B cell (primary cell): ENCODE measurements around the gene HDAC11. TPM values are rescaled to one million over a fixed set of nuclear protein-coding genes. Genes with fewer than 3 reads are reported as not detected.

Experiments
- ATAC-seq: fragments of 200-7000 bp; cut with Tn5 transposase; one replicate; pipeline ENCODE4 v1.10.0; 2021; ENCODE audit warnings: low read depth, mild to moderate bottlenecking, moderate number of reproducible peaks, moderate library complexity
- CTCF ChIA-PET: fragments of 350-600 bp; sonication (Branson Sonifier 250); formaldehyde crosslinking; loops from one replicate; lab custom pipeline; 2021; ENCODE audit warnings: antibody characterized with exemption, inconsistent platforms; lab: Charles Lee
- POLR2A ChIA-PET: fragments of 350-600 bp; sonication (Branson Sonifier 250); formaldehyde crosslinking; loops from one replicate; lab custom pipeline; 2021; ENCODE audit warnings: antibody characterized with exemption; lab: Charles Lee
- DNase-seq: peaks from one replicate; pipeline ENCODE4 v3.0.0; 2013
- H2AFZ ChIP-seq: 2 replicates; pipeline ENCODE4 v1.6.1; 2012; ENCODE audit warnings: mild to moderate bottlenecking, low read depth, low read length; ENCODE audit not compliant: insufficient read depth, poor library complexity, severe bottlenecking
- H3K27ac ChIP-seq, 2 donors: 1 replicate in 1 of 2; 2 replicates in 1 of 2; pipeline ENCODE4 v1.5.1; 2012 to 2013; ENCODE audit warnings: low read length in 2 of 2, mild to moderate bottlenecking in 2 of 2, moderate library complexity in 1 of 2
- H3K27me3 ChIP-seq, 4 experiments: fragments of 200-600 bp in 1 of 4; sonication (generic) in 1 of 4; replicated peaks in 1 of 4; 1 replicate in 2 of 4; 2 replicates in 2 of 4; pipeline versions ENCODE4 v1.6.1 to v1.7.0; 2013 to 2016; ENCODE audit warnings: low read length in 3 of 4, mild to moderate bottlenecking in 2 of 4, mixed read lengths in 1 of 4, moderate library complexity in 1 of 4; ENCODE audit not compliant: insufficient read depth in 4 of 4, control insufficient read depth in 3 of 4; ENCODE audit errors: control extremely low read depth in 1 of 4
- H3K36me3 ChIP-seq, 2 experiments: replicated peaks in 1 of 2; 1 replicate in 1 of 2; 2 replicates in 1 of 2; pipeline versions ENCODE4 v1.6.1 to v1.7.1; 2013; ENCODE audit warnings: low read length in 1 of 2; ENCODE audit not compliant: insufficient read depth in 2 of 2, control insufficient read depth in 1 of 2; ENCODE audit errors: control extremely low read depth in 1 of 2, extremely low read depth in 1 of 2
- H3K4me1 ChIP-seq, 2 donors: fragments of 200-600 bp in 1 of 2; sonication (generic) in 1 of 2; 1 replicate in 1 of 2; 2 replicates in 1 of 2; pipeline versions ENCODE4 v1.5.1 to v1.6.1; 2013 to 2017; ENCODE audit warnings: low read length in 2 of 2; ENCODE audit not compliant: control insufficient read depth in 2 of 2, insufficient read depth in 2 of 2
- H3K4me2 ChIP-seq: replicated peaks from 2 replicates; pipeline ENCODE3; 2012; ENCODE audit warnings: mild to moderate bottlenecking, low read depth, low read length; ENCODE audit not compliant: poor library complexity, severe bottlenecking
- H3K4me3 ChIP-seq, 5 experiments: fragments of 200-600 bp in 1 of 5; sonication (generic) in 1 of 5; 1 replicate in 3 of 5; 2 replicates in 2 of 5; pipeline versions ENCODE4 v1.5.1 to v1.7.0; 2011 to 2016; ENCODE audit warnings: low read length in 4 of 5, mild to moderate bottlenecking in 4 of 5, low read depth in 2 of 5, control low read depth in 1 of 5, moderate library complexity in 1 of 5; ENCODE audit not compliant: insufficient read depth in 1 of 5; ENCODE audit errors: control extremely low read depth in 1 of 5, extremely low read depth in 1 of 5
- H3K79me2 ChIP-seq: fragments of 200-600 bp; sonication (generic); one replicate; pipeline ENCODE4 v1.6.0; 2016; ENCODE audit warnings: low read length; ENCODE audit not compliant: control insufficient read depth, insufficient read depth
- H3K9ac ChIP-seq: fragments of 200-600 bp; sonication (generic); 2 replicates; pipeline ENCODE4 v1.6.1; 2017; ENCODE audit warnings: mild to moderate bottlenecking, low read length, moderate library complexity
- H3K9me3 ChIP-seq, 3 donors: one replicate each; pipeline versions ENCODE4 v1.6.1 to v1.7.1; 2013; ENCODE audit warnings: low read length in 2 of 3; ENCODE audit not compliant: control insufficient read depth in 2 of 3, insufficient read depth in 1 of 3; ENCODE audit errors: control extremely low read depth in 1 of 3
- H4K20me1 ChIP-seq: 2 replicates; pipeline ENCODE4 v1.6.0; 2012; ENCODE audit warnings: mild to moderate bottlenecking, low read length; ENCODE audit not compliant: insufficient read depth, control insufficient read depth, poor library complexity, severe bottlenecking
- H3K27ac Mint-ChIP-seq: one replicate; pipeline ENCODE4 v1.8.0; 2021; ENCODE audit warnings: mixed read lengths
- H3K27me3 Mint-ChIP-seq: one replicate; pipeline ENCODE4 v1.8.0; 2021; ENCODE audit warnings: mixed read lengths
- H3K4me1 Mint-ChIP-seq: one replicate; pipeline ENCODE4 v1.8.0; 2021; ENCODE audit warnings: mixed read lengths
- H3K4me3 Mint-ChIP-seq: one replicate; pipeline ENCODE4 v1.8.0; 2021; ENCODE audit warnings: mixed read lengths
- H3K9me3 Mint-ChIP-seq: one replicate; pipeline ENCODE4 v1.8.0; 2022; ENCODE audit warnings: mixed read lengths; ENCODE audit not compliant: insufficient read depth
- EZH2 ChIP-seq: IDR thresholded peaks from 2 replicates; pipeline ENCODE4 v1.6.1; 2012; ENCODE audit warnings: borderline replicate concordance, low read depth, mild to moderate bottlenecking, moderate library complexity, low read length; ENCODE audit not compliant: insufficient read depth, poor library complexity, severe bottlenecking
- WGBS: methylation state at CpG from one replicate; pipeline ENCODE4 v1.1.5; 2013; ENCODE audit warnings: missing lambda C conversion rate; ENCODE audit not compliant: insufficient coverage; 5-methylcytosine and 5-hydroxymethylcytosine counted together
- intact Hi-C: fragments of 100-400 bp; cut with micrococcal nuclease; formaldehyde crosslinking; loops from one replicate; pipeline ENCODE4 v1.10.0; 2022
- polyA plus RNA-seq: library from polyadenylated mRNA; depleted of rRNA; stranded (reverse); fragments of >200 nt; gene quantifications from 2 replicates; pipeline ENCODE4 v1.2.3, GENCODE V29; 2012
- total RNA-seq, 2 donors: library from RNA; stranded (reverse); fragments of 120-200 nt in 1 of 2; gene quantifications; 1 replicate in 1 of 2; 2 replicates in 1 of 2; pipeline versions ENCODE4 v1.2.3 to v1.2.4, GENCODE V29; 2013 to 2022
- TF ChIP-seq, protein P1 (sequence below): fragments of 200-600 bp; IDR thresholded peaks from one replicate; pipeline ENCODE4 v1.8.0; 2022; ENCODE audit warnings: antibody characterized with exemption, mild to moderate bottlenecking

Gene HDAC11
- total and polyA plus RNA-seq, 2 donors (not counting 1 experiment from before 2014, with no cell fraction given), result 0.76 to 5.5 TPM

DNA sequence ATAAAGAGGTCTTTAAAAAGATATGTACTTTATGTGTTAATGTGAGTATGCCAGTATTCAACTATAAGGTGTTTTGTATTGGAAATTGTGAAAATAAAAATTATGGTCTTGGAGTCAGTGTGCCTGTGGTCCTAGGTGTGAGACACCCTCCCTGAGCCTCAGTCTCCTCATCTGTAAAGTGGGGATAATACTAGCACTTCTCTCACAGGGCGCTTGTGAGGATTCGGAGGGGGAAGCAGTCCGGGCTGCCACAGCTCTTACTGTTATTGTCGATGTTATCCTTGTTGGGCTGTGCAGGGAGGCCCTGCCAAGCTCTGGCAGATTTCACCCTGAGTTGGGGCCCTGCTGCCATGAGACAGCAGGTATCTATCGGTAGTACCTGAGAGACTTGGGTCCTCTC is 42.1 kb downstream of the HDAC11 start:
- Mint-ChIP-seq H3K4me3 (no peak overlapping the region), H3K9me3 (peaks cover 2% of the 10 kb centered on the region), H3K27me3 (peaks cover 3% of the 10 kb centered on the region), H3K27ac (no peak overlapping the region), H3K4me1 (no peaks in the 10 kb centered on the region)
- 99% methylated on average over 5 of the region's 5 CpGs for WGBS
- Histone ChIP-seq H3K4me3 (no peak overlapping the region), H3K4me1 (no peaks in the 10 kb centered on the region), H3K27ac (no peak overlapping the region), H3K9me3 (peaks cover 0 to 16% (median 0%) of the 10 kb centered on the region in 3 donors), H2AFZ (no peak overlapping the region), H4K20me1 (no peaks in the 10 kb centered on the region), H3K36me3 (no peaks in the 10 kb centered on the region), H3K27me3 (no peaks in the 10 kb centered on the region), H3K9ac (no peak overlapping the region), H3K4me2 (no peak overlapping the region), H3K79me2 (no peaks in the 10 kb centered on the region)
- POLR2A ChIA-PET, result no interaction called here
- CTCF ChIA-PET, result no interaction called here
- DNase-seq (no peak), ATAC-seq (no peak)
- intact Hi-C loops, result no loop called here
- TF ChIP-seq EZH2, result no peak
- TF ChIP-seq, protein P1, sequence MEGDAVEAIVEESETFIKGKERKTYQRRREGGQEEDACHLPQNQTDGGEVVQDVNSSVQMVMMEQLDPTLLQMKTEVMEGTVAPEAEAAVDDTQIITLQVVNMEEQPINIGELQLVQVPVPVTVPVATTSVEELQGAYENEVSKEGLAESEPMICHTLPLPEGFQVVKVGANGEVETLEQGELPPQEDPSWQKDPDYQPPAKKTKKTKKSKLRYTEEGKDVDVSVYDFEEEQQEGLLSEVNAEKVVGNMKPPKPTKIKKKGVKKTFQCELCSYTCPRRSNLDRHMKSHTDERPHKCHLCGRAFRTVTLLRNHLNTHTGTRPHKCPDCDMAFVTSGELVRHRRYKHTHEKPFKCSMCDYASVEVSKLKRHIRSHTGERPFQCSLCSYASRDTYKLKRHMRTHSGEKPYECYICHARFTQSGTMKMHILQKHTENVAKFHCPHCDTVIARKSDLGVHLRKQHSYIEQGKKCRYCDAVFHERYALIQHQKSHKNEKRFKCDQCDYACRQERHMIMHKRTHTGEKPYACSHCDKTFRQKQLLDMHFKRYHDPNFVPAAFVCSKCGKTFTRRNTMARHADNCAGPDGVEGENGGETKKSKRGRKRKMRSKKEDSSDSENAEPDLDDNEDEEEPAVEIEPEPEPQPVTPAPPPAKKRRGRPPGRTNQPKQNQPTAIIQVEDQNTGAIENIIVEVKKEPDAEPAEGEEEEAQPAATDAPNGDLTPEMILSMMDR, result no peak

DNA sequence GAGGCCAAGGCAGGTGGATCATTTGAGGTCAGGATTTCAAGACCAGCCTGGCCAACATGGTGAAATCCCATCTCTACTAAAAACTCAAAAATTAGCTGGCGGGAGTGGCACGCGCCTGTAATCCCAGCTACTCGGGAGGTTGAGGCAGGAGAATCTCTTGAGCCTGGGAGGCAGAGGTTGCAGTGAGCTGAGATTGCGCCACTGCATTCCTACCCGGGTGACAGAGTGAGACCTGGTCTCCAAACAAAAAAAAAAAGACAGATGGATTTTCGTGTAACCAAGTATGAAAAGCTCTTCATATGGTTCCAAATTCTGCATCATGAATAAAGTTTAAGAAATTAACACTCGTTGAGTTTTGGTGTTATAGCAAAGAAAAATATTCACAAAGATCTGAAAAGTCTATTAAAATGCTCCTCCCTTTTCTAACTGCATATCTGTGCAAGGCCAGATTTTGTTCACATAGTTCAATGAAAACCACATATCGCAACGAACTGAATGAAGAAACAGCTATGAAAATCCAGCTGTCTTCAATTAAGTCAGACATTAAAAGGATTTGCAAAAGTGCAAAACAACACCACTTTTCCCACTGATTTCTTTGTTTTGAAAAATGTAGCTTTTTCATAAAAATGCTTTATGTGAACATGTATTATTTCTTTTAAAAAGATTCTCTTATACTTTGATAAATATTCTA is 45.0 kb downstream of the HDAC11 start:
- Mint-ChIP-seq H3K4me3 (no peak overlapping the region), H3K9me3 (peaks cover 2% of the 10 kb centered on the region), H3K4me1 (no peaks in the 10 kb centered on the region), H3K27ac (no peak overlapping the region), H3K27me3 (peaks cover 17% of the 10 kb centered on the region)
- POLR2A ChIA-PET, result no interaction called here
- CTCF ChIA-PET, result interaction anchor here (1.1 kb wide), 3 partner anchors 20 to 35 kb away, joined by 3 read pairs; no protein-coding TSS in a partner anchor
- Histone ChIP-seq H3K79me2 (no peaks in the 10 kb centered on the region), H3K9ac (no peak overlapping the region), H3K9me3 (peaks cover 0 to 16% (median 0%) of the 10 kb centered on the region in 3 donors), H3K4me1 (no peaks in the 10 kb centered on the region), H3K4me2 (no peak overlapping the region), H4K20me1 (no peaks in the 10 kb centered on the region), H3K36me3 (no peaks in the 10 kb centered on the region), H2AFZ (no peak overlapping the region), H3K27ac (no peak overlapping the region), H3K27me3 (no peaks in the 10 kb centered on the region), H3K4me3 (no peak overlapping the region)
- intact Hi-C loops, result no loop called here
- no peak for ATAC-seq
- WGBS, result 96% methylated on average over 8 of the region's 10 CpGs
- TF ChIP-seq, protein P1, result no peak
- no peak for TF ChIP-seq EZH2
- no peak for DNase-seq
